GM12874 (cell line): ENCODE measurements around the gene GRID1.

ENCODE experiments used
- TF ChIP-seq, protein P1 (sequence below): IDR thresholded peaks from 2 replicates; pipeline ENCODE4 v1.5.1; 2011; ENCODE audit warnings: low read depth, mild to moderate bottlenecking, control low read depth, low read length, moderate library complexity; ENCODE audit not compliant: insufficient read depth

GRID1 gene

DNA sequence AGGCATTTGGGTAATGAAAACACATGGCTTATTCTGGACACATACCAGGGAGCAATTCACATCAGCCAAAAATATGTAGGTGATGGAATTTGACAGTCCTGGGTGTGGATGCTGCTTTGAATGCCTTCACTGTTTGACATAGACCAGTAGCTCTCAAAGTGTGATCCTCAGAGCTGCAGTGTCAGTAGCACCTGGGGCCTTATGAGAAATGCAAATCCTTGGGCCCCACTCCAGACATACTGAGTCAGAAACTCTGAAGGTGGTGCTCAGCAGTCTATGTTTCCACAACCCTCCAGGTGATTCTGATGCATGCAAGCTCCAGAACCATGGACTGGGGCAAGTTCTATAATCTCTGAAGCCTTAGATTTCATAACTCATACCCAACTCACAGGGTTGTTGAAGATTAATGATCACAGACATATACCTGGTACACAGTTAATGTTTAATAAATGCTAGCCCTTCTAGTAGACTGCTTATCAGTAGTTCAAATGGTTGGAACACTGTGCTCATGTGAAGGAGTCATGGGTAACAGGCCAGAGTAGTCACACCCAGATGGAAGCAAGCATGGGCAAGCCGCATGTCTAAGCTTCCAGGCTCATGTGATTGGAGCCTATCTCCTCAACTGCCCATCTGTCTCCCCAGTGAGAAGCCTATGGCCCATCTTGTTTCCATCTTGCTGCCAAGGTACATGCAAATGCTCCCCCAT lies 715.7 kb downstream of the GRID1 start:
- TF ChIP-seq, protein P1, sequence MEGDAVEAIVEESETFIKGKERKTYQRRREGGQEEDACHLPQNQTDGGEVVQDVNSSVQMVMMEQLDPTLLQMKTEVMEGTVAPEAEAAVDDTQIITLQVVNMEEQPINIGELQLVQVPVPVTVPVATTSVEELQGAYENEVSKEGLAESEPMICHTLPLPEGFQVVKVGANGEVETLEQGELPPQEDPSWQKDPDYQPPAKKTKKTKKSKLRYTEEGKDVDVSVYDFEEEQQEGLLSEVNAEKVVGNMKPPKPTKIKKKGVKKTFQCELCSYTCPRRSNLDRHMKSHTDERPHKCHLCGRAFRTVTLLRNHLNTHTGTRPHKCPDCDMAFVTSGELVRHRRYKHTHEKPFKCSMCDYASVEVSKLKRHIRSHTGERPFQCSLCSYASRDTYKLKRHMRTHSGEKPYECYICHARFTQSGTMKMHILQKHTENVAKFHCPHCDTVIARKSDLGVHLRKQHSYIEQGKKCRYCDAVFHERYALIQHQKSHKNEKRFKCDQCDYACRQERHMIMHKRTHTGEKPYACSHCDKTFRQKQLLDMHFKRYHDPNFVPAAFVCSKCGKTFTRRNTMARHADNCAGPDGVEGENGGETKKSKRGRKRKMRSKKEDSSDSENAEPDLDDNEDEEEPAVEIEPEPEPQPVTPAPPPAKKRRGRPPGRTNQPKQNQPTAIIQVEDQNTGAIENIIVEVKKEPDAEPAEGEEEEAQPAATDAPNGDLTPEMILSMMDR = no peak

DNA sequence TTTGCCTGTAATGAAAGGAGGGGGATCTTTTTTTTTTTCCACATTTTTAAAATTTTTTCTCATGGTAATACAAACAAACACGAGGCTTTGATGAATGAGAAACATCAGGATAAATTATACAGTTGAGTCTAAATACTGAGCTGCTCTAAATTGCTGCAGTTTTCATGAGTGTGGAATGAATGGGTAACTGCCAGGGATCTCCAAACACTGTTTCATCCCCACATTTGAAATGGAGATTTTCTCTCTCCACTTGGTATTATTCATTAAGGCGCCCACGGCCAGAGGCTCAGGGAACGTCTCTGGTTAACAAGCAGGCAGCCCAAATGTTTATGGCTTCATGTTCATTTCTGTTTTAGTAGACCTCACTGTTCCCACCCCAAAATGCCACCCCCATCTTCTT lies 717.1 kb downstream of the GRID1 start:
- TF ChIP-seq, protein P1 = no peak

DNA sequence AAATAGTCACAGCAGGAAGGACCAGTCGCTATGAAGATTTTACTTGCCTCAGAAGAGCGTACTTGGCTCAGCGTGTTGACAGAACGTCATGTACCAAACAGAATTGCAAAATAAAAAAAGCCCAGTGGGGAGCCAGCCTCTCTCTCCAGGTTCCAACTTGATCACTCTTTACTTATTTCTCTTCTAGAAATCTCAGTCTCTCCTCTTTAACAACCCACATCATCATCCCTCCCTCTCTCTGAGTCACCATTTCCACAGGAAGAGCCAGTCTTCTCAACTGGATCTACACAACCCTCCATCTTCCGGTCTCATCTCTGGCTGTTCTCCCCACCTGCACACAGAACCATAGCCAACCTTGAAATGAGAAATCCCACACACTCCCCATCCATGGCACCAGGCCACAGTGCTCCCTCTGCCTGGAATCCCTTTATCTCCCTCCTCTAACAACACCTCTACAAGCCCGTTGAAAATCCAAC lies 718.3 kb downstream of the GRID1 start:
- TF ChIP-seq, protein P1 = no peak

DNA sequence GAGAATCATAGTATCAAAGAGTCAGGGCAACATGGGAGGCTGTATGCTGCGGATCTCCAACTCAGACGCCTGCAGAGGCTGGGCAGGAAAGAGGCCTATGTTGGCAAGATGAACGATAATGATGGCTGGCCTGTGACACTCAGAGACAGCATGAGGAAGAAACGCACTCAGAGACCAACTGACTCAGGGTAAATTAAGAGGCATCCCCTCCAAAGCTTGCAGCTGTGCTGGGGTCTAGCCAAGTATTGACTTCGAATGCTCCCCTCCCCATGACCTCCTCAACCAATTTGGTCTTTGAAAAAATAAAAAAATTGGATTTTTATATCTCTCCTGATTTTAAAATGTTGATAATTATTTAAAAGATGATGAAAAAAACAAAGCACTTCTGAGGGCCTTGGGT lies 718.9 kb downstream of the GRID1 start:
- TF ChIP-seq, protein P1 = no peak

DNA sequence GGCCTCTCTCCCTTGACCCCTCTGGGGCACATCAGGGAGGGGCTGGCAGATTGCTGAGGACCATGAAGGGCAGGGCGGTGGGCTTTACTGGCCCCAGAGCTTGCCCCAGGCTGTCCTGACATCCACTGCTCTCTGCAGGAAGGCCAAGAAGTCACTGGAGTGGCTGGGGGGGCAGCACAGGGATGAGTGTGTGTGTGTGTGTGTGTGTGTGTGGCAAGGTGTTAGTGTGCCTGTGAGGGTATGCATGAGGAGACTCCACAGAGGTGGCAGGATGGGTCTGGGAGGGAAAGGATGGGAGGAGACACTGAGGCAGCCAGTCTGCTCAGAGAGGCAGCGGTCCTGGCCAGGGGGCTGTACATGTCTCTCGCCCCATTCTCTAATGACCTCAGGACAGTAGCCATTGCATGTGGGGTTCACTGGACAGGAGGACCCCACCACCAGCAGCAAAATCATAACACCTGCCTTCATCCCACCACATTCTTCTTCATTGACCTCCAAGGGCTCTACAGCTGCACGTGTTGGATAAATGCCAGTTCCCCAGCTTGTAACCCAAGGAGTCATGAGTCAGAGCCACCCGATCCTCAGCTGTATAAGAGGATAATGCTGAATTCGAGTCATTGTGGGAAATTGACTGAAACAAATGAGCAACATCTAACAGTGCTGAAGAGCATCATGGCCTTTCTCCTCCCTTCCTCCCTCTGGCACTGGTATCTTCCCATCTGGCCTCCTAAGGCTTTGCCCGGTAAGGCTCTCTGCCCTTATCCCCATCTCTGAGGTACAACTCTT lies 720.5 kb downstream of the GRID1 start:
- TF ChIP-seq, protein P1 = no peak

DNA sequence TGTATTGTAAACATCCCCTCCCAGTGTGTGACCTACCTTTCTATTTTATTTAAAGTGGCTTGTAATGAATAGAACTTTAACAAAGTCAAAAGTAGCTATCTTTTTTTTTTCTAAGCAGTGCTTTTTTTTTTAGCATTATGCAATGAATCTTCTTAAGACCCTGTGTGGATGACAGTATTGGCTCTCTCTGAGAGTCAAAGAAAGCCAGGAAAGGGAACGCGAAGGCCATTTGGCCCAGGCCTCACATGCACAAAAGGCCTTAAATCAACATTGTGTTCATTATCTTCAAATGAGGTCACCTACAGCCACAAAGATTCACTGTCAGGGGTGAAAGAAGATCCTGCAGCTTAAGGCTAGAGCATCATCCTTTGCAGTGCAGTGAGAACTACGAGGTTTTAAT lies 721.5 kb downstream of the GRID1 start:
- TF ChIP-seq, protein P1 = no peak

DNA sequence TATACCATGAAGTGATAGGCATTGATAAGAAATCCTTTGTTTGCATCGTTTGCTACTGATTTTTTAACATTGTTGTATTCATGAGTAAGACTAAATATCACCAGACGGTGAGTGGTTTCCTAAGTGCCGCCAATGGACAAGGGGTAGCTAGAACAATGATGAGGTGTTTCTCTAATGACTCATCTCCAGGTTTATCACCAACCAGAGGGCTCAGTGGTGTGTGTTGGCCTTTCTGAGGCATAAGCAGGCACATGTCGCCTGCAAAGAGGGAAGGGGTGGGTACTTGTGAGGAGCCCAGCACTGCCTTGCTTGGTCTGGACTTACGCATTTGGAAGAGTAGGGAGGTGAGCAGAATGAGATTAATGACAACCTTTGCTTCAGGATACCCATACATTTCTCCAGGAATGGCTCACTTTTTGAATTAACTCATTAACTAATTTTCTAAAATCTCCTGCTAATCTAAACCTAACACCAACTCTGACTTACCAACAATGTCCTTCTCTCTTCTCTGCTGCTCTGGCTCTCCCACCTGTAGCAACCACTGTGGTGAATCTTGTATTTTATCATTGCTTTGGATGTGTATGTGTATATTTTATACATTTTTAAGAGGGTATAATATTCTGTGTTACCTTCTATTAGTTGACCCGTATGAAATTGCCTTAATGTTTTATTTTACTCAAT lies 722.6 kb downstream of the GRID1 start:
- TF ChIP-seq, protein P1 = no peak
